NCI-H2196 treated with DMSO at 0.1 percent for 48 hours (cell line): Measurements from ENCODE around the gene SSX2IP.
"Not testable (repeated sequence)": the region's sequence is repeated elsewhere in the genome, so short reads cannot be mapped to it uniquely, and the experiment has no call there.

Experiments used
- DNase-seq: peaks from one replicate; lab custom pipeline; 2025; ENCODE audit not compliant: unreplicated experiment; lab: John Stamatoyannopoulos, UW

The SSX2IP gene

GRCh38 chr1:84620720-84621313, 69.4 kb downstream of the SSX2IP start:
- peak; percentile 81 for DNase-seq

- DNase-seq = no peak
These were observed 70.7 kb downstream of the SSX2IP start for GRCh38 chr1:84619383-84620102.

- DNase-seq = no peak
These were observed 72.9 kb downstream of the SSX2IP start for GRCh38 chr1:84617349-84617748.

GRCh38 chr1:84615790-84616189, 74.5 kb downstream of the SSX2IP start:
- no peak for DNase-seq

GRCh38 chr1:84613887-84614286, 76.4 kb downstream of the SSX2IP start:
- DNase-seq = no peak

GRCh38 chr1:84613026-84613425, 77.2 kb downstream of the SSX2IP start:
- no peak for DNase-seq

- DNase-seq = no peak
These were observed 78.5 kb downstream of the SSX2IP start for GRCh38 chr1:84611796-84612195.

- no peak for DNase-seq
These were observed 79.2 kb downstream of the SSX2IP start for GRCh38 chr1:84611091-84611490.

- no peak for DNase-seq
These were observed 83.3 kb downstream of the SSX2IP start for GRCh38 chr1:84606977-84607376.

GRCh38 chr1:84605157-84605556, 85.1 kb downstream of the SSX2IP start:
- DNase-seq = no peak

- DNase-seq = no peak
These were observed 86.1 kb downstream of the SSX2IP start for GRCh38 chr1:84603941-84604830.

GRCh38 chr1:84603223-84603622, 87.0 kb downstream of the SSX2IP start:
- no peak for DNase-seq

GRCh38 chr1:84600796-84601195, 89.5 kb downstream of the SSX2IP start:
- DNase-seq = no peak

- DNase-seq = no peak
These were observed 91.2 kb downstream of the SSX2IP start for GRCh38 chr1:84598846-84599741.

GRCh38 chr1:84598418-84598817, 91.8 kb downstream of the SSX2IP start:
- DNase-seq = no peak

- no peak for DNase-seq
These were observed 93.2 kb downstream of the SSX2IP start for GRCh38 chr1:84597011-84597410.

GRCh38 chr1:84594959-84595358, 95.3 kb downstream of the SSX2IP start:
- DNase-seq = not testable (repeated sequence)
